ENCODE data around the gene GPS2.

The GPS2 gene

GRCh38 chr17:7327501-7327900 is 12.3 kb upstream of the GPS2 start:
- H3K79me2 ChIP-seq (ENCODE audit: insufficient read depth, low read length) = peaks cover 21% of the 10 kb centered on the region
- no peaks in the 10 kb centered on the region for H3F3A ChIP-seq (ENCODE audit: low read depth)
- no peaks in the 10 kb centered on the region for H3K9me3 ChIP-seq (ENCODE audit: insufficient read depth, low read depth, low read length)
- H3K27me3 ChIP-seq (ENCODE audit: insufficient read depth, low read length, poor library complexity, severe bottlenecking) = no peaks in the 10 kb centered on the region
- peak overlapping the region; percentile 82 for H3K4me2 ChIP-seq (ENCODE audit: low read depth, low read length, poor library complexity, severe bottlenecking)
- H3K4me3 ChIP-seq (ENCODE audit: low read length, poor library complexity, severe bottlenecking) = peak overlapping the region; percentile 84
- H4K20me1 ChIP-seq (ENCODE audit: insufficient read depth, low read length, poor library complexity, severe bottlenecking) = peaks cover 5% of the 10 kb centered on the region
- no peaks in the 10 kb centered on the region for H3K9me2 ChIP-seq (replicated peaks; ENCODE audit: low read depth, low read length)
- TF ChIP-seq EZH2phosphoT487 (IDR thresholded peaks at IDR 0.05; ENCODE audit: borderline replicate concordance) = no peak
- no peak for TF ChIP-seq CTCF (conservative IDR thresholded peaks at IDR 0.05; ENCODE audit: low read length)
- no peak overlapping the region for H2AFZ ChIP-seq (ENCODE audit: low read length)
- H3K9ac ChIP-seq (ENCODE audit: low read depth, low read length, poor library complexity, severe bottlenecking) = peak overlapping the region; percentile 76
- H3K4me1 ChIP-seq (ENCODE audit: insufficient read depth, low read length, poor library complexity, severe bottlenecking) = peaks cover 24% of the 10 kb centered on the region
- peaks cover 14% of the 10 kb centered on the region; the same call in 1 of the 2 replicates for H3K36me3 ChIP-seq (ENCODE audit: insufficient read depth, low read length)

GRCh38 chr17:7327056-7327455 is 11.9 kb upstream of the GPS2 start:
- peaks cover 17% of the 10 kb centered on the region; the same call in 1 of the 2 replicates for H3K36me3 ChIP-seq (ENCODE audit: insufficient read depth, low read length)
- H3K4me2 ChIP-seq (ENCODE audit: low read depth, low read length, poor library complexity, severe bottlenecking) = peak overlapping the region; percentile 82
- no peaks in the 10 kb centered on the region for H3F3A ChIP-seq (ENCODE audit: low read depth)
- peaks cover 20% of the 10 kb centered on the region for H3K4me1 ChIP-seq (ENCODE audit: insufficient read depth, low read length, poor library complexity, severe bottlenecking)
- H3K27me3 ChIP-seq (ENCODE audit: insufficient read depth, low read length, poor library complexity, severe bottlenecking) = no peaks in the 10 kb centered on the region
- H3K79me2 ChIP-seq (ENCODE audit: insufficient read depth, low read length) = peaks cover 21% of the 10 kb centered on the region
- TF ChIP-seq CTCF (conservative IDR thresholded peaks at IDR 0.05; ENCODE audit: low read length) (no peak), EZH2phosphoT487 (IDR thresholded peaks at IDR 0.05; ENCODE audit: borderline replicate concordance) (no peak)
- peaks cover 5% of the 10 kb centered on the region for H4K20me1 ChIP-seq (ENCODE audit: insufficient read depth, low read length, poor library complexity, severe bottlenecking)
- H3K4me3 ChIP-seq (ENCODE audit: low read length, poor library complexity, severe bottlenecking) = no peak overlapping the region
- no peaks in the 10 kb centered on the region for H3K9me2 ChIP-seq (replicated peaks; ENCODE audit: low read depth, low read length)
- H2AFZ ChIP-seq (ENCODE audit: low read length) = no peak overlapping the region
- no peak overlapping the region for H3K9ac ChIP-seq (ENCODE audit: low read depth, low read length, poor library complexity, severe bottlenecking)
- H3K9me3 ChIP-seq (ENCODE audit: insufficient read depth, low read depth, low read length) = no peaks in the 10 kb centered on the region

GRCh38 chr17:7326186-7326585 is 11.0 kb upstream of the GPS2 start:
- Histone ChIP-seq H3K9ac (ENCODE audit: low read depth, low read length, poor library complexity, severe bottlenecking) (no peak overlapping the region), H3K4me3 (ENCODE audit: low read length, poor library complexity, severe bottlenecking) (no peak overlapping the region), H3F3A (ENCODE audit: low read depth) (no peaks in the 10 kb centered on the region), H3K4me2 (ENCODE audit: low read depth, low read length, poor library complexity, severe bottlenecking) (no peak overlapping the region), H4K20me1 (ENCODE audit: insufficient read depth, low read length, poor library complexity, severe bottlenecking) (peaks cover 5% of the 10 kb centered on the region), H3K79me2 (ENCODE audit: insufficient read depth, low read length) (peaks cover 21% of the 10 kb centered on the region), H2AFZ (ENCODE audit: low read length) (no peak overlapping the region), H3K9me3 (ENCODE audit: insufficient read depth, low read depth, low read length) (no peaks in the 10 kb centered on the region), H3K4me1 (ENCODE audit: insufficient read depth, low read length, poor library complexity, severe bottlenecking) (peaks cover 15% of the 10 kb centered on the region), H3K9me2 (replicated peaks; ENCODE audit: low read depth, low read length) (no peaks in the 10 kb centered on the region), H3K36me3 (ENCODE audit: insufficient read depth, low read length) (peaks cover 18% of the 10 kb centered on the region; the same call in 1 of the 2 replicates), H3K27me3 (ENCODE audit: insufficient read depth, low read length, poor library complexity, severe bottlenecking) (no peaks in the 10 kb centered on the region)
- TF ChIP-seq CTCF (conservative IDR thresholded peaks at IDR 0.05; ENCODE audit: low read length) = no peak
- TF ChIP-seq EZH2phosphoT487 (IDR thresholded peaks at IDR 0.05; ENCODE audit: borderline replicate concordance) = no peak

Measured in Loucy (cell line).